B cell (primary cell): Measurements from ENCODE around the gene GDPD2. TPM values are rescaled to one million over a fixed set of nuclear protein-coding genes. Genes with fewer than 3 reads are reported as not detected.

ENCODE experiments used
- ATAC-seq: fragments of 200-7000 bp; cut with Tn5 transposase; one replicate; pipeline ENCODE4 v1.10.0; 2021; ENCODE audit warnings: low read depth, mild to moderate bottlenecking, moderate number of reproducible peaks, moderate library complexity
- CTCF ChIA-PET: fragments of 350-600 bp; sonication (Branson Sonifier 250); formaldehyde crosslinking; loops from one replicate; lab custom pipeline; 2021; ENCODE audit warnings: antibody characterized with exemption, inconsistent platforms; lab: Charles Lee
- POLR2A ChIA-PET: fragments of 350-600 bp; sonication (Branson Sonifier 250); formaldehyde crosslinking; loops from one replicate; lab custom pipeline; 2021; ENCODE audit warnings: antibody characterized with exemption; lab: Charles Lee
- DNase-seq: peaks from one replicate; pipeline ENCODE4 v3.0.0; 2013
- H2AFZ ChIP-seq: 2 replicates; pipeline ENCODE4 v1.6.1; 2012; ENCODE audit warnings: mild to moderate bottlenecking, low read depth, low read length; ENCODE audit not compliant: insufficient read depth, poor library complexity, severe bottlenecking
- H3K27ac ChIP-seq, 2 donors: 1 replicate in 1 of 2; 2 replicates in 1 of 2; pipeline ENCODE4 v1.5.1; 2012 to 2013; ENCODE audit warnings: low read length in 2 of 2, mild to moderate bottlenecking in 2 of 2, moderate library complexity in 1 of 2
- H3K27me3 ChIP-seq, 4 experiments: fragments of 200-600 bp in 1 of 4; sonication (generic) in 1 of 4; replicated peaks in 1 of 4; 1 replicate in 2 of 4; 2 replicates in 2 of 4; pipeline versions ENCODE4 v1.6.1 to v1.7.0; 2013 to 2016; ENCODE audit warnings: low read length in 3 of 4, mild to moderate bottlenecking in 2 of 4, mixed read lengths in 1 of 4, moderate library complexity in 1 of 4; ENCODE audit not compliant: insufficient read depth in 4 of 4, control insufficient read depth in 3 of 4; ENCODE audit errors: control extremely low read depth in 1 of 4
- H3K36me3 ChIP-seq, 2 experiments: replicated peaks in 1 of 2; 1 replicate in 1 of 2; 2 replicates in 1 of 2; pipeline versions ENCODE4 v1.6.1 to v1.7.1; 2013; ENCODE audit warnings: low read length in 1 of 2; ENCODE audit not compliant: insufficient read depth in 2 of 2, control insufficient read depth in 1 of 2; ENCODE audit errors: control extremely low read depth in 1 of 2, extremely low read depth in 1 of 2
- H3K4me1 ChIP-seq, 2 donors: fragments of 200-600 bp in 1 of 2; sonication (generic) in 1 of 2; 1 replicate in 1 of 2; 2 replicates in 1 of 2; pipeline versions ENCODE4 v1.5.1 to v1.6.1; 2013 to 2017; ENCODE audit warnings: low read length in 2 of 2; ENCODE audit not compliant: control insufficient read depth in 2 of 2, insufficient read depth in 2 of 2
- H3K4me2 ChIP-seq: replicated peaks from 2 replicates; pipeline ENCODE3; 2012; ENCODE audit warnings: mild to moderate bottlenecking, low read depth, low read length; ENCODE audit not compliant: poor library complexity, severe bottlenecking
- H3K4me3 ChIP-seq, 5 experiments: fragments of 200-600 bp in 1 of 5; sonication (generic) in 1 of 5; 1 replicate in 3 of 5; 2 replicates in 2 of 5; pipeline versions ENCODE4 v1.5.1 to v1.7.0; 2011 to 2016; ENCODE audit warnings: low read length in 4 of 5, mild to moderate bottlenecking in 4 of 5, low read depth in 2 of 5, control low read depth in 1 of 5, moderate library complexity in 1 of 5; ENCODE audit not compliant: insufficient read depth in 1 of 5; ENCODE audit errors: control extremely low read depth in 1 of 5, extremely low read depth in 1 of 5
- H3K79me2 ChIP-seq: fragments of 200-600 bp; sonication (generic); one replicate; pipeline ENCODE4 v1.6.0; 2016; ENCODE audit warnings: low read length; ENCODE audit not compliant: control insufficient read depth, insufficient read depth
- H3K9ac ChIP-seq: fragments of 200-600 bp; sonication (generic); 2 replicates; pipeline ENCODE4 v1.6.1; 2017; ENCODE audit warnings: mild to moderate bottlenecking, low read length, moderate library complexity
- H3K9me3 ChIP-seq, 3 donors: one replicate each; pipeline versions ENCODE4 v1.6.1 to v1.7.1; 2013; ENCODE audit warnings: low read length in 2 of 3; ENCODE audit not compliant: control insufficient read depth in 2 of 3, insufficient read depth in 1 of 3; ENCODE audit errors: control extremely low read depth in 1 of 3
- H4K20me1 ChIP-seq: 2 replicates; pipeline ENCODE4 v1.6.0; 2012; ENCODE audit warnings: mild to moderate bottlenecking, low read length; ENCODE audit not compliant: insufficient read depth, control insufficient read depth, poor library complexity, severe bottlenecking
- H3K27ac Mint-ChIP-seq: one replicate; pipeline ENCODE4 v1.8.0; 2021; ENCODE audit warnings: mixed read lengths
- H3K27me3 Mint-ChIP-seq: one replicate; pipeline ENCODE4 v1.8.0; 2021; ENCODE audit warnings: mixed read lengths
- H3K4me1 Mint-ChIP-seq: one replicate; pipeline ENCODE4 v1.8.0; 2021; ENCODE audit warnings: mixed read lengths
- H3K4me3 Mint-ChIP-seq: one replicate; pipeline ENCODE4 v1.8.0; 2021; ENCODE audit warnings: mixed read lengths
- H3K9me3 Mint-ChIP-seq: one replicate; pipeline ENCODE4 v1.8.0; 2022; ENCODE audit warnings: mixed read lengths; ENCODE audit not compliant: insufficient read depth
- EZH2 ChIP-seq: IDR thresholded peaks from 2 replicates; pipeline ENCODE4 v1.6.1; 2012; ENCODE audit warnings: borderline replicate concordance, low read depth, mild to moderate bottlenecking, moderate library complexity, low read length; ENCODE audit not compliant: insufficient read depth, poor library complexity, severe bottlenecking
- WGBS: methylation state at CpG from one replicate; pipeline ENCODE4 v1.1.5; 2013; ENCODE audit warnings: missing lambda C conversion rate; ENCODE audit not compliant: insufficient coverage; 5-methylcytosine and 5-hydroxymethylcytosine counted together
- intact Hi-C: fragments of 100-400 bp; cut with micrococcal nuclease; formaldehyde crosslinking; loops from one replicate; pipeline ENCODE4 v1.10.0; 2022
- polyA plus RNA-seq: library from polyadenylated mRNA; depleted of rRNA; stranded (reverse); fragments of >200 nt; gene quantifications from 2 replicates; pipeline ENCODE4 v1.2.3, GENCODE V29; 2012
- total RNA-seq, 2 donors: library from RNA; stranded (reverse); fragments of 120-200 nt in 1 of 2; gene quantifications; 1 replicate in 1 of 2; 2 replicates in 1 of 2; pipeline versions ENCODE4 v1.2.3 to v1.2.4, GENCODE V29; 2013 to 2022
- TF ChIP-seq, protein P1 (sequence below): fragments of 200-600 bp; IDR thresholded peaks from one replicate; pipeline ENCODE4 v1.8.0; 2022; ENCODE audit warnings: antibody characterized with exemption, mild to moderate bottlenecking

The GDPD2 gene
- total and polyA plus RNA-seq, 2 donors (not counting 1 experiment from before 2014, with no cell fraction given), result not detected

DNA sequence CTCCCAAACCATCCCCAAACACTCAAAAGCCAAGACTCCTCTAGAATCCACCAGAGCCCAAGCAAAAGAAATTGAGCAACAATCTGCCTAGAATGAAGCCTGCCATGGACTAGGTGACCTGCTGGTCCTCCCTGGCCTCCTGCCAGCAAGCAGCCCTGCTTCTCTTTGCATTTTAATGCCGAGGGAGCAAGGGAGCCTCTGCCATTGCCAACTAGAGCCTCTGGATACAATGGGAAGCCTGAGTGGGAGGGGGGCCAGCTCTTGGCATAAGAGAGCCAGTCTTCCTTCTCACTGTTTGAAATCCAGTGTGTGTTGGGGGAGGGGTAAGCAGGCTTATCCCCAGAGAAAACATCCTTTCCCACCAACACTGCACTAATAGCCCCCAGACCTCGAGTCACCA is 1.5 kb upstream of the GDPD2 start:
- Histone ChIP-seq H3K4me2 (no peak overlapping the region), H3K27me3 (no peaks in the 10 kb centered on the region), H3K4me3 (no peak overlapping the region), H3K79me2 (no peaks in the 10 kb centered on the region), H3K4me1 (no peaks in the 10 kb centered on the region), H4K20me1 (no peaks in the 10 kb centered on the region), H2AFZ (no peak overlapping the region), H3K36me3 (no peaks in the 10 kb centered on the region), H3K9me3 (no peaks in the 10 kb centered on the region), H3K27ac (no peak overlapping the region), H3K9ac (no peak overlapping the region)
- CTCF ChIA-PET, result no interaction called here
- H3K9me3 Mint-ChIP-seq, result no peaks in the 10 kb centered on the region
- H3K4me1 Mint-ChIP-seq, result no peaks in the 10 kb centered on the region
- H3K4me3 Mint-ChIP-seq, result no peak overlapping the region
- POLR2A ChIA-PET, result no interaction called here
- DNase-seq, result no peak
- intact Hi-C loops, result no loop called here
- H3K27me3 Mint-ChIP-seq, result no peaks in the 10 kb centered on the region
- WGBS, result 73% methylated on average over 2 of the region's 2 CpGs
- H3K27ac Mint-ChIP-seq, result no peak overlapping the region
- ATAC-seq, result no peak
- TF ChIP-seq, protein P1, sequence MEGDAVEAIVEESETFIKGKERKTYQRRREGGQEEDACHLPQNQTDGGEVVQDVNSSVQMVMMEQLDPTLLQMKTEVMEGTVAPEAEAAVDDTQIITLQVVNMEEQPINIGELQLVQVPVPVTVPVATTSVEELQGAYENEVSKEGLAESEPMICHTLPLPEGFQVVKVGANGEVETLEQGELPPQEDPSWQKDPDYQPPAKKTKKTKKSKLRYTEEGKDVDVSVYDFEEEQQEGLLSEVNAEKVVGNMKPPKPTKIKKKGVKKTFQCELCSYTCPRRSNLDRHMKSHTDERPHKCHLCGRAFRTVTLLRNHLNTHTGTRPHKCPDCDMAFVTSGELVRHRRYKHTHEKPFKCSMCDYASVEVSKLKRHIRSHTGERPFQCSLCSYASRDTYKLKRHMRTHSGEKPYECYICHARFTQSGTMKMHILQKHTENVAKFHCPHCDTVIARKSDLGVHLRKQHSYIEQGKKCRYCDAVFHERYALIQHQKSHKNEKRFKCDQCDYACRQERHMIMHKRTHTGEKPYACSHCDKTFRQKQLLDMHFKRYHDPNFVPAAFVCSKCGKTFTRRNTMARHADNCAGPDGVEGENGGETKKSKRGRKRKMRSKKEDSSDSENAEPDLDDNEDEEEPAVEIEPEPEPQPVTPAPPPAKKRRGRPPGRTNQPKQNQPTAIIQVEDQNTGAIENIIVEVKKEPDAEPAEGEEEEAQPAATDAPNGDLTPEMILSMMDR, result no peak
- TF ChIP-seq EZH2, result no peak

DNA sequence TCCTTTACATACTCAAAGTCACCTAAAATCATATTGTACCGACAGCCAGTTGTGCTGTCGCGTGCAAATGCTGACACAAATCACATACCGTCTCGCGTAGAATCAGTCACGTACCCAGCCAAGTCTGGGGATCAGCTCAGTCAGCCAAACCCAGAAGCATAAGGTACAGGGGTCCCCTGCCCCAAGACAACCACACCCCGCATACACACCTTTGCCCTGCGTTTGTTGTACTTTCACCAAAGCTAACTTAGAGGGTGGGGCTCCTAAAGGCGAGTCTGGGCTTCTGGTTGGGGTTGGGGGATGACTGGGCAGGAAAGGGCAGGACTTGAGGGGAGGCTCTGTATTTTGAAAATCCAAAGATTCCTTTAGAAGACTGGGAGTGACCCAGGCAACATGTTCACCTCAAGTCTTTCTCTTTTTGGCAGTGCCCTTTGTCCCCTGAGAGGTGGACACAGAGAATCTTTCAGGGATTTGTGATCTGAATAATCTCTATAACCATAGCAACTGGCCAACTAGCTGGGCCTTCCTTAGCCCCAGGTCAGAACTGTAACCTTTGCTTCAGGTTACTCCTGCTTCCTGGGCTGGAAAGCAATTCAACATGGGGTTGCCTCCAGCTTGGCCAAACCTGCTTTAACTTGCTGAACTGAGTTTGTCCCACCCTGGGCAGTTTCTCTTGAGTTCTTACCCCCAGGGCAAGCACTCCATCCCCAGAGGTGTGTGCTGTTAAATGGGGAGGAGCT is 992 bp downstream of the GDPD2 start:
- H3K27me3 Mint-ChIP-seq, result no peaks in the 10 kb centered on the region
- no peaks in the 10 kb centered on the region for H3K4me1 Mint-ChIP-seq
- no peaks in the 10 kb centered on the region for H3K9me3 Mint-ChIP-seq
- ATAC-seq, result no peak
- CTCF ChIA-PET, result interaction anchor here (1.2 to 1.7 kb wide), 2 partner anchors 9 to 12 kb away, joined by 4 read pairs; no protein-coding TSS in a partner anchor
- no peak overlapping the region for H3K4me3 Mint-ChIP-seq
- H3K9ac ChIP-seq, result no peak overlapping the region
- H3K4me1 ChIP-seq, result no peaks in the 10 kb centered on the region
- POLR2A ChIA-PET, result no interaction called here
- no peaks in the 10 kb centered on the region for H3K9me3 ChIP-seq
- no peaks in the 10 kb centered on the region for H3K27me3 ChIP-seq
- no peak overlapping the region for H3K27ac Mint-ChIP-seq
- DNase-seq, result no peak
- no peak overlapping the region for H3K4me3 ChIP-seq
- no peaks in the 10 kb centered on the region for H3K79me2 ChIP-seq
- H2AFZ ChIP-seq, result no peak overlapping the region
- H3K27ac ChIP-seq, result no peak overlapping the region
- no peaks in the 10 kb centered on the region for H4K20me1 ChIP-seq
- H3K4me2 ChIP-seq, result no peak overlapping the region
- H3K36me3 ChIP-seq, result no peaks in the 10 kb centered on the region
- WGBS, result 93% methylated on average over 6 of the region's 10 CpGs
- intact Hi-C loops, result no loop called here
- no peak for TF ChIP-seq EZH2
- TF ChIP-seq, protein P1, result no peak
